Retina (tissue), 1 donor: ENCODE measurements around the gene GPR62.
A peak's percentile ranks its signal among the peaks of the same experiment; 100 is the strongest.

ENCODE experiments used
- DNase-seq: peaks from one replicate; pipeline ENCODE4 v3.0.0-alpha.2; 2016

Gene GPR62

DNA sequence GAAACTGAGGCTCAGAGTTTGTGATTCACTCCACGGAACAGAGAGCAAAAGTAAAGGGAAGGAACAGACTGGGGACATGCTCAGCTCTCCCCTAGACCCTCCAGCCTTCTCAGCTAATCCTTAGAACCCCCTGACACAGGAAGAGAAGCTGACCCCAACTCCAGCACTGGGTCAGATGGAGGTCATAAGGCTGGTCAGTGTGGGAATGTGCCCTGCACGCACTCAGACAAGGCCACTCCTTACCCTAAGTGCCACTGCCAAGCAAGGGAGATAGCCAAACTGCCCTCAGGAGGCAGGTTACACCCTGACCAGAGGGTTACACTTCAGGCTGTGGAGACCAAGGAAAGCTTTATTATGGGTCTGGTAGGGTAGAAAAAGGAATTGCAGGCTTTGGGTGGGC, 39.3 kb downstream of the GPR62 start:
- no peak for DNase-seq

DNA sequence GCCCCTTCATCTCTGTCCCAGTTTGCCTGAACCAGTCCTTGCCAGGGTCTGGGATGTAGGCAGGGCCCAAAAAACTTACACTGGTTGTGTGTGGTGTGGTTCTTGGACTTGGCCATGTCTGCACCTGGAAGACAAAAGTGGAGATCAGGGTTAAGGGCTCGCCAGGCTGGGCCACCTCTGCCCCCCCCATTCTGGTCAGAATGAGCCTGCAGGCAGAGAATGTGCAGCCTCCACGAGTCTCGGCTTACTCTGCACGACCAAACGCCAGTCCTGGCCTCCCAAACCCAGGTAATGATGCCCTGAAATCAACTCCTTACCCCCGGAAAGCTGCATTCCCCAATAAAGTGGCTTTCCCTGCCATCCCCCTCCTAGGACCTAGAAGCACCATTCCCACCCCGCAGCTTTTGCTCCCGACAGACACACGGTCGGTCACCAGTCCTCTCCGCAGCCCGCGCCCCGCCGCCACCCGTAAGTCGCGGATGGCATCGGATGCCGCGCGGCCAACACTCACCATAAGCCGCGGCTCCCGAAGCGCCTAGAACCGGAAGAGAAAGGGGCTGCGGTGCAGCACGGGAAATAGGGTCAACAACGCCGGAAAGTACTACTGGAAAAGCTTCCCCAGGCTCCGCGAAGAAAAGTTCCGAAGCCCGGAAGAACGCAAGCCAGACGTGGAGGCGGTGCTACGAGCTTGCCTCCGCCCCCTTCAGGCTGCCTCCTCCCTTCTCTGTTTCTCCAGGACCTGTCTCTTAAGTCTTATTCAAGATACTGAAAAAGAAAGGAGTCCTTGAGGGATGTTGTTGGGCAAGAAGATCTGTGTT, 40.4 kb downstream of the GPR62 start, which contains the start of gene RPL29:
Gene RPL29, minus strand, starts transcription at position 550 of the 818 bp plus-strand sequence. Its CDS starts 434 bp downstream, at position 116.
- DNase-seq = peak; percentile 96

DNA sequence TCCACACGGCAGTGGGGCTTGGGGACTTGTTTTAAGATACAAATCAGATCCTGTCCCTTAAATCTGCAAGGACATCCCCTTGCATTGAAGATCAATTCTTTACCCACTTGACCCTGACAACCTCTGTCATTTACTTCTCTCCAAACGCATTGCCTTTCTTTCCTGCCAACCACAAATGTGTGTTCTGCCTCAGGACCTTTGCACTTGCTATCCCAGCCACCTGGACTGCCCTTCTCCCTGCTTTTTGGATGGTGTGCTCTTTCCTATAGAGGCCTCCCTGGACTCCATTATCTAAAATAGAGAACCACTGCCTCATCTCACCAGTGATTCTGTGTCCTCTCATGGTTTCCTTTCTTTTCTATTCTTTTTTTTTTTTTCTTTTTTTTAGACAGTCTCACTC, 42.0 kb downstream of the GPR62 start:
- DNase-seq = no peak

DNA sequence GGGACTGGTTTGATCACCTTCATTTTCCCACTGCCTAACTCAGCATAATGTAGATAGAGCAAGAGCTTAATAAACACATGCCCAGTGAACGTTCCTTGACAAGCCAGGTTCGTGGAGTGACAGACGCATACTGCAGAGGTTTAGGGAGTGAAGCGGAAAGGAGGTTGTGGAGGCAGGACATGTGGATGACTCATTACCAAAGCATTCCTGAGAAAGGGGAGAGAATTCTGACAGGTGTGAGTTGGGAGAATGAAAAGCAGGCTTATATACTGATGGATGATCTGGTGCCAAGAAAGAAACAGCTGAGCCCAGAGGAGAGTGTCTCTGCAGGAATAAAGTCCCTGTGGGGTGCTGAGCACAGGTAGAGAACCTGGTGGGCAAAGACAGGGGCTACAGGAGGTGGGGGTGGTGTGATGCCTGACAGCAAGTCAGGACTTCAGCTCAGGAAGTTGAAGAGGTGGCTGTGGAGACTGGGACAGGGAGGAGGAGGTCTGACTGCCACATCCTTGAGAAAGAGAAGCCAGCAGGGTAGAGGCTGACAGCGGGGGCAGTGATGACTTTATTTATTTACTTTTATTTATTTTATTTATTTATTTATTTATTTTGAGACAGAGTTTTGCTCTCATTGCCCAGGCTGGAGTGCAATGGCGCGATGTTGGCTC, 42.9 kb downstream of the GPR62 start:
- no peak for DNase-seq

DNA sequence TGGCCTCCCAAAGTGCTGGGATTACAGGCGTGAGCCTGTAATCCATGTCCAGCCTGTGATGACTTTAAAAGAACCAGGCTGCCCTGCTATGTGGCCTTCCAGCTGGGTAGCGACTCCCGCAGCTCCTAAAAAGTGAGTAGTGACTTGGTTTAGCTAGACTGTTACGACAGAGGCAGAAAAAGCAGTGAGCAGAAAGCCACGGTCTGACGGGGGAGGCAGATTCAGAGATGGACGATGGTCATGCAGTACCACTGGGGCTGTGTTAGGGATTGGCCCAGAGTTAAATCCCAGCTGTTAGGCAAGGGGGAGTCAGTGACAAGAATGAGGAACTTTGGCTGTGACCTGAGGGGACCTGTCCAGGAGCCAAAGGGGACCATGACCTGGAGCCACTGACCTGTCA, 43.6 kb downstream of the GPR62 start:
- no peak for DNase-seq

DNA sequence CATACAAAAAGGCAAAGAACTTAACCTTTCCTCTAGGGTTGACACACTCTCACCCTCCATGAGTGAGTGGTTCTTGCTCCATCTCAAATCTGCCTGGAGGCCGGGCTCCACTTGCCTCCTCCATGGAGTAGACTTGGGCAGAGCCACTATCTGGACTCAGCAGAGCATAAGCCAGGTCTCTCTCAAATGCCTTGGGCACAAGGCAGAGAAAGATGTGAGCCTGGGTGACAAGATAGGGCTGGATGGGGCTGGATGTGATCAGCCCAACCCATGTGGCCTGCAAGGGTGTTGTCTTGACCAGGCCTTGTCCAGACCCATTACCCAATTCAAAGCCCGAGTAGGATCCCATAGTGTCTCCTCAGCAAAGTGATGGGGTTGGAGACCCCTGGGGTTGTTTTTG, 44.7 kb downstream of the GPR62 start:
- no peak for DNase-seq

DNA sequence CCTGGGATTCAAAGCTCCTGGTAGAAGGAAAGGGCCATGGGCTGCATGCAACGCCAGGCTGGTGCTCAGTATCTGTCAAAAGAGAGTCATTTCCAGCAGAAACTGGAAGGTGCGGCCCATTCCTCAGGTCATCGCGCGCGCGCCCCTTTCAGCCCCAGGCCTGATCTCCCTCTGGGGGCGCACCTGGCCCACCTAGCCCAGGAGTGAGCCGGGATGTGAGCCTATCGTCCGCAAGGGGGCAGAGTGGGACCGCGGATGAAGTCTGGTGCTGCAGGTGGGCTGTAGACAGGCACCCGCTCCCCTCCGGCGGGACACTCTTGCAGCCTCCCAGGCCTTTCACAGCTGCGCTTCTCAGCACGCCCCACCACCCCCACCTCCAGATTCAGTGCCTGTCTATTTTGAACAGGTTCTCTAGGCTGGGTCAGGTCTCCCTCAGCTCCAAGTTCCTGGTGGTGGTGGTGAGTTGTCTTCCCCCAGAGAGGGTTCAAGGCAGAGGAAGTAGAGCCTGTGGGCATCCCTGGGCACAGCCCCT, 46.3 kb downstream of the GPR62 start:
- peak; percentile 91 for DNase-seq

DNA sequence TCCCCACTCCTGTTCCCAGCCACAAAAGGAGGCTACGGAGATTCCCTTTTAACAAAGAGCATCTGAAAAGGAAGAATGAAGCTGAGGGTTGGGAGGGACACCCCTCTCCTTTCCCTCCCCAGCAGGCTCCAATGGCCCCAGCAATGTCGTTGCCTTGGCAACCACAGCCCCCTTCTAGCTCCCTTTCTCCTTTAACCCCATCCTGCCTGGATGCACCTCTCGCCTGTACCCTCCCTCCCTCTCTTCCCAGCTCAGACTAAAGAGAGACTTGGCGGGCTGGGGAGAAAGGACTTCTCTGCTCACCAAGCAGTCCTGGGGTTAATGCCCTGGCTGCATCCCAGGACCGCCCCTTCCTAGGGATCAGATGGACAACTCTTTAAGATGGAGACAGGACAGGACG, 47.6 kb downstream of the GPR62 start:
- DNase-seq = no peak

DNA sequence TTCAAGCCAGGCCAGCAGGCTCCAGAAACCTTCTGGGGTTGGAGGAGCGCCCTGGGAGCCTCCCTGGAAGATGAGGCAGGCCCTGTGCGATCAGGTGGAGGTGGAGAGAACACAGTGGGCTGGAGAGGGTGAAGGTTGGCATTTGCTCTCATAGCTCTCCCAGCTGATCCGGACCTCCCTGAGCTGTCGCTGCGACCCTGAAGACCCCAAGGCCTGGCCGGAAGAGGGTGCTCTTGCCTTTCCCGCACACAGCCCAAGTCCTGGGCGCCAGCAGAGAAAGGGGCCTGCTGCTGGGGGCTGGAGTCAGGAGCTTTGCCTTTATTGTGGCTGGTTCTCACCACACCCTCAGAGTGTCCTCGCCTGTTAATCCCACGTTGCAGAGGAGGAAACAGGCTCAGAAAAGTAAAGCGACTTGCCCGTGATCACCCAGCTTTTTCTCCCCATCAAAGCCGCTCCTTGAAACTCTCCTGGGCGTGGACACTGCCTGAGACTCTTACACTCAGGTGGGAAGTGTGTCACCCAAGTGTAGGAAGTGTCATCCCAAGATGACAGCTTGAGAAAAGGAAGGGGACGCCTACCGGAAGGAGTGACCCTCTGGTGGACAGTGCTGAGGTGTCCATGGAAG, 49.1 kb downstream of the GPR62 start:
- peak; percentile 88 for DNase-seq

DNA sequence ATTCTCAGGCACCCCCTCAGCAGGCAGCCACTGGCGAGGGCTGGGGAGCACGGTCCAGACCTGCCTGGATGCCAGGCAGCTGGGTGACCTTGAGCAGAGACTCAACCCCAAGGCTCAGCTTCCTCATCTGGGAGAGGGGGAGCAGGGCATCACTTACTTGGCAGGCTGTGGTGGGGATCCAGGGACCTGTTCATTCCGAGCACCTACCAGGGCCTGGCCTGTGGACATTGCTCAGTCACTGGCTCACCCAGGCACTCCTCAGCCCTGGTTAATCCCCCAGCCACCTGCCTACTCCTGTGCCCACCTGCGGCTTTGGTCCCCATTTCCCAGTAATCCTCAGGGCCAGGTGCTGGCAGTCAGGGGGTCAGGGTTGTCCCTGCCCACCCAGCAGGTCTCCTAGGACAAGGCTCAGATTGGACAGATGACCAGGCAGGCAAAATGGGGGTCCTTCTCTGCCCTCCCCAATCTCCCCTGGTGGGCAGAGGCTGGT, 49.8 kb downstream of the GPR62 start:
- DNase-seq = no peak

DNA sequence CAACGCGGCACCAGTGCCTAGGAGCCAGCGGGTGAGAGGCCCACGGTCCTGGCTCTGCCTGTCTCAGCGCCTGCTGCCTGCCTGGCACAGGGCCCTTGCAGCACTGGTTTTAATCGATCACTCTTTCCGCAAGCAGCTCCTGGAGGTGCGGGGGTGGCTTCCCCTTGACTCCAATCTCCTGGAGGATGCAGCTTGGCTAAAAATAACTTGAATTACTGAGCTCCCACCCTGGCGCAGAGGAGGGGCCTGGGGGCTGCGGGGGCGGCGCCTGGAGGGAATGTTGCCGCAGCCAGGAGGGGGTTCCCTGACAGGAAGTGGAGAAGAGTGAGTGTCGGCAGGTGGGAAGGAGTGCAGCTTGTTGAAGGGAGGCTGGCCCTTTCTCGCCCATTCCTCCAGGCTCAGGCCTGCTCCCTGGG, 50.4 kb downstream of the GPR62 start:
- DNase-seq = no peak

DNA sequence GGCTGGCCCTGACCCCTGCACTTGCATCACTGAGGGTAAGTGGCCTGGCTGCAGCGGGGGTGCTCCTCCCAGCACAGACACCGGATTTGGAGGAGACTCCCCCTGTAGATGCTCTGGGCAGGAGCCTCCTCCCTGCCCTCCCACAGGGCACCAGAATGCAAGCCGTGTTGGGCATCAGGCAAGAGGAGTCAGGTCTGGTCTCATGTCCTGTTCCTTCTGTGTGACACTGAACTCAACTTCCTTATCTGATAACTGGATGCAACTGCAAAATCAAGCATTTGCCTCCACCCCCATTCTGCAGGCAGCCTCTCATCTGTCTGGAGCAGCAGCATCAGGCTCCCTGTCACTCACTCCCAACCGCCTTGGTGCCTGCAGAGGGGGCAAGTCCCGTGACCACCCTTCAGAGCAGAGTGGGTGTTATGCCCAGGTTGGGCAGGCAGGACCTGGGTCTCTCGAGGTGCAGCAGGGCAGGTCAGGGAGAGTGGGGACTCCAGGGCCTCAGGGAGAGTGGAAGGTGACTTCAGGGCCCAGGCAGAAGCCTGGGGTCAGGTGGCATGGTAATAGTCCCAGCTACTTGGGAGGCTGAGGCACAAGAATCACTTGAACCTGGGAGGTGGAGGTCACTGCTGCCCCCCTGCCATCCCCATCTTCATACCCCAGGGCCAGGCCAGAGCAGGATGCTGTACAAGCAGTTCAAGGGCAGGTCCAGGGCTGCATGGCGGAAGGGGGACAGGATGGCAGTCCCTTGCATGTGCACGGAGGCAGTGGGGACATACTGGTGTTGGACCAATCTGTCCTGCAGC, 51.0 kb downstream of the GPR62 start:
- no peak for DNase-seq

DNA sequence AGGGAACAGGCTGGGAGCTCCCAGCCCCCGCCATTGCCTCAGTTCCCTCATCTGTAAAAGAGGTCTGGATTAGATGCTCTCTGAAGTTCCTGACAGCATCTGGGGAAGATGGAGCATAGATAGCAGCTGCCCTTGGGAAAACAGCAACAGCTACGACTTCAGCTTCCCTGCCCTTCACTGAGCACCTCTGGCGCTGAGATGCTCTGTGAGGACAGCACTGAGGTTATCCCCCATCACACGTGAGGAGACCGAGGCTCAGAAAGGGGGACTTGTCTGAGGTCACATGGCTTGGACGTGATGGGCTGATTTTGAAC, 51.6 kb downstream of the GPR62 start:
- DNase-seq = no peak
